Measurements from ENCODE around the gene HSD17B1.

GRCh38 chr17:42548993-42549755, 3.5 kb upstream of the HSD17B1 start:
- TF ChIP-seq CTCF (IDR thresholded peaks at IDR 0.05) (no peak), POLR2AphosphoS5 (IDR thresholded peaks at IDR 0.05; ENCODE audit: insufficient read depth in 1 of 2, low read depth in 1 of 2) (no peak), POLR2A (IDR thresholded peaks at IDR 0.05) (no peak)
